ENCODE results near the gene MAP2K1.
"Not testable (repeated sequence)": the region's sequence is repeated elsewhere in the genome, so short reads cannot be mapped to it uniquely, and the experiment has no call there.

Gene MAP2K1

GRCh38 chr15:66364944-66365528, 21.7 kb upstream of the MAP2K1 start:
- no peak for DNase-seq (ENCODE audit: low spot score)
- in situ Hi-C loops (cut with MboI; ENCODE audit: low sequenced_read_pairs, unreplicated experiment) = no loop called here
- TF ChIP-seq CTCF (IDR thresholded peaks at IDR 0.05; ENCODE audit: borderline replicate concordance, control extremely low read depth, extremely low read depth, insufficient read depth, missing control alignments) = no peak

GRCh38 chr15:66369773-66370651, 16.7 kb upstream of the MAP2K1 start:
- TF ChIP-seq CTCF (IDR thresholded peaks at IDR 0.05; ENCODE audit: borderline replicate concordance, control extremely low read depth, extremely low read depth, insufficient read depth, missing control alignments) = no peak
- DNase-seq (ENCODE audit: low spot score) = peak; percentile 66
- in situ Hi-C loops (cut with MboI; ENCODE audit: low sequenced_read_pairs, unreplicated experiment) = no loop called here

GRCh38 chr15:66374179-66374578, 12.5 kb upstream of the MAP2K1 start:
- DNase-seq (ENCODE audit: low spot score) = no peak
- in situ Hi-C loops (cut with MboI; ENCODE audit: low sequenced_read_pairs, unreplicated experiment) = no loop called here
- no peak for TF ChIP-seq CTCF (IDR thresholded peaks at IDR 0.05; ENCODE audit: borderline replicate concordance, control extremely low read depth, extremely low read depth, insufficient read depth, missing control alignments)

GRCh38 chr15:66378814-66379430, 7.8 kb upstream of the MAP2K1 start:
- no peak for TF ChIP-seq CTCF (IDR thresholded peaks at IDR 0.05; ENCODE audit: borderline replicate concordance, control extremely low read depth, extremely low read depth, insufficient read depth, missing control alignments)

GRCh38 chr15:66381376-66381775, 5.3 kb upstream of the MAP2K1 start:
- in situ Hi-C loops (cut with MboI; ENCODE audit: low sequenced_read_pairs, unreplicated experiment) = loop anchor here (10.0 kb wide), 1 partner anchor 113 kb away; the partner anchor contains the start of gene SNAPC5
- DNase-seq (ENCODE audit: low spot score) = not testable (repeated sequence)

More at GRCh38 chr15:66378814-66379430, 7.8 kb upstream of the MAP2K1 start:
- no peak for DNase-seq (ENCODE audit: low spot score)
- in situ Hi-C loops (cut with MboI; ENCODE audit: low sequenced_read_pairs, unreplicated experiment) = no loop called here

GRCh38 chr15:66387163-66388042, 691 bp downstream of the MAP2K1 start:
- in situ Hi-C loops (cut with MboI; ENCODE audit: low sequenced_read_pairs, unreplicated experiment) = loop anchor here (10.0 kb wide), 1 partner anchor 107 kb away; the partner anchor contains the start of gene SNAPC5
- peak; percentile 36 for TF ChIP-seq CTCF (IDR thresholded peaks at IDR 0.05; ENCODE audit: borderline replicate concordance, control extremely low read depth, extremely low read depth, insufficient read depth, missing control alignments)
- DNase-seq (ENCODE audit: low spot score) = peak; percentile 60

Measured in GM13976 (cell line).